Frontal cortex (tissue), 4 donors: ENCODE results near the gene SPDEF. TPM values are rescaled to one million over a fixed set of nuclear protein-coding genes. Genes with fewer than 3 reads are reported as not detected.

Experiments
- DNase-seq, 2 donors: peaks; one replicate each; pipeline ENCODE4 v3.0.0; 2012; ENCODE audit warnings: low spot score in 2 of 2
- FAIRE-seq: peaks from 2 replicates; lab custom pipeline; 2012; peaks lifted over from hg19 to GRCh38; lab: Jason Lieb, UNC
- total RNA-seq: library from RNA; depleted of rRNA; stranded (reverse); fragments of >200 nt; gene quantifications from one replicate; pipeline ENCODE4 v1.2.3, GENCODE V29; 2014
- donor health status: control.
- donor health status: control.
- donor health status: control.

Gene SPDEF
- total RNA-seq, 1 donor from 2014 or later: not detected

DNA sequence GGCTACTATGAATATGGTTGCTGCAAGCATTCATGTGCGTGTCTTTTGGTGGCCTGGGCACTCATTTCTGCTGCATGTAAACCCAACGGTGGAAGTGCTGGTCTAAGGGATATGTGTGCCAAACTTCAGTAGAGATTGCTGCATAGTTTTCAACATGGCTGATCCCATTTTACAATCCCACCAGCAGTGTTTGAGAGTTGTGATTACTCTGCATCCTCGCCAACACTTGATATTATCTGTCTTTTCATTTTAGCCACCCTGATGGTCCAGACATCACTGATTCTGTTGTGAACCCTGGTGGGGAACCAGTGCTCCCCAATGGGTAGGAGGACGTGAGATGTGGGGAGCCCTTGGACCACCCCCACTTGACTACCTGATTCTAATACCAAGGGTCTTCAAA, 62.8 kb downstream of the SPDEF start:
- no peak for FAIRE-seq
- DNase-seq: no peak

- DNase-seq: no peak
- FAIRE-seq: no peak
These were observed 65.1 kb downstream of the SPDEF start for GRCh38 chr6:34491091-34491430.

DNA sequence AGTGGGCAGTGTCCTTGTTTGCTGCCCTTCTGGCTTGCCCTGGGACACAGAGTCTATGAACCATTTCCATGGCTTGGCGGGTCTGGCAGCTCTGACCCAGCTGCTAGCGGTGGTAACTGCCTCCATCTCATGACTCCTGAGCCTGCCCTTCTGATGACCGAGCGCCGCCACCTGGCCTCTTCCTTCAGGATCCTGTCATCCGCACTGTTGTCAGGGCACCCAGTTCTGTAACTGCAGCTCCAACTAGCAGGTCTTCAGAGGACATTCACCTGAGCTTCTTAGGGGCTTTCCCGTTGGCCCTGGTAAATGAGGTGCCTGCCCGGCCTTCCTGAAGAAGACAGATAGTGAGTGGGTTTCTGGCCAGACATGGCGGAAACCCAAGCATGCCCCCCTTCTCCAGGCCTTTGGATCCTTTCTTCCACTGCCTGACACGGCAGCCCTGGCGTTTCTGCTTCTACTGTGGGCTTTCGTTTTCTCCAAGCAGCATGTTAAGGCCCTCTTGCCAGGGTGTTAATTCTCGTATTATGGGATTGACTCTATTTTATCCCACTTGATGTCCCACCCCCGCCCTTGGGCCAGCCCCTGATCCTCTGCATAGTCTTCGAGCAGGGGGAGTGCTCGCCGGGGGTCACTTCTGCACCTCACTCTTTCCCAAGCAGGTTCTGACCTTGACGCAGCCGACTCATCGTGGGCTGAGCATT, 65.6 kb downstream of the SPDEF start:
- FAIRE-seq (no peak), DNase-seq (no peak)

- DNase-seq (no peak), FAIRE-seq (no peak)
These were observed 66.8 kb downstream of the SPDEF start for GRCh38 chr6:34489207-34489805.

Other genes with a start within 250 kb of the SPDEF start
- 96.2 TPM for gene NUDT3, start 163.7 kb downstream of the SPDEF start, total RNA-seq
- gene RPS10, start 130.3 kb downstream of the SPDEF start, total RNA-seq: 792 TPM
- 2.9 TPM for gene PACSIN1, start 90.3 kb downstream of the SPDEF start, total RNA-seq
- gene ILRUN, start 140.4 kb upstream of the SPDEF start, total RNA-seq: 21.2 TPM
- 24.9 TPM for gene SNRPC, start 201.2 kb upstream of the SPDEF start, total RNA-seq
- 4.5 TPM for gene BLTP3A, start 235.8 kb upstream of the SPDEF start, total RNA-seq